GM20431 (cell line): ENCODE measurements around the gene P2RX2.
"Not testable (repeated sequence)": the region's sequence is repeated elsewhere in the genome, so short reads cannot be mapped to it uniquely, and the experiment has no call there.

Source experiments
- in situ Hi-C: fragments of 300-500 bp; cut with MseI, MboI; formaldehyde crosslinking; loops from one replicate; pipeline ENCODE4 v1.15.0; 2020; ENCODE audit warnings: low sequenced_read_pairs; ENCODE audit not compliant: unreplicated experiment

The P2RX2 gene

GRCh38 chr12:132582582-132583410 is 35.8 kb upstream of the P2RX2 start:
- in situ Hi-C loops: no loop called here

- in situ Hi-C loops: no loop called here
Measured at GRCh38 chr12:132583411-132583710, 35.2 kb upstream of the P2RX2 start.

GRCh38 chr12:132583736-132584135 is 34.8 kb upstream of the P2RX2 start:
- in situ Hi-C loops: no loop called here

- in situ Hi-C loops: no loop called here
Measured at GRCh38 chr12:132584429-132584828, 34.1 kb upstream of the P2RX2 start.

- in situ Hi-C loops: no loop called here
Measured at GRCh38 chr12:132585177-132585576, 33.4 kb upstream of the P2RX2 start.

- in situ Hi-C loops: no loop called here
Measured at GRCh38 chr12:132586929-132587328, 31.6 kb upstream of the P2RX2 start.

- in situ Hi-C loops: no loop called here
Measured at GRCh38 chr12:132587781-132588180, 30.8 kb upstream of the P2RX2 start.

- in situ Hi-C loops: no loop called here
Measured at GRCh38 chr12:132588319-132588718, 30.3 kb upstream of the P2RX2 start.

GRCh38 chr12:132588821-132589669 is 29.5 kb upstream of the P2RX2 start:
- in situ Hi-C loops: no loop called here

- in situ Hi-C loops: no loop called here
Measured at GRCh38 chr12:132591107-132591935, 27.3 kb upstream of the P2RX2 start.

- in situ Hi-C loops: no loop called here
Measured at GRCh38 chr12:132592282-132592970, 26.1 kb upstream of the P2RX2 start.

GRCh38 chr12:132593071-132593470 is 25.5 kb upstream of the P2RX2 start:
- in situ Hi-C loops: no loop called here

- in situ Hi-C loops: no loop called here
Measured at GRCh38 chr12:132593521-132593920, 25.1 kb upstream of the P2RX2 start.

- in situ Hi-C loops: no loop called here
Measured at GRCh38 chr12:132593938-132594358, 24.6 kb upstream of the P2RX2 start.

GRCh38 chr12:132595183-132595582 is 23.4 kb upstream of the P2RX2 start:
- in situ Hi-C loops: no loop called here

GRCh38 chr12:132596016-132596415 is 22.6 kb upstream of the P2RX2 start:
- in situ Hi-C loops: no loop called here

GRCh38 chr12:132597333-132598316 is 21.0 kb upstream of the P2RX2 start:
- in situ Hi-C loops: no loop called here

GRCh38 chr12:132599502-132599901 is 19.1 kb upstream of the P2RX2 start:
- in situ Hi-C loops: not testable (repeated sequence)
